HG03571 (cell line): ENCODE measurements around the gene ZRANB2.

Experiments used
- ATAC-seq: cut with Tn5 transposase; IDR thresholded peaks from one replicate; pipeline ENCODE4 v1.9.1; 2021; ENCODE audit not compliant: unreplicated experiment

The ZRANB2 gene

DNA sequence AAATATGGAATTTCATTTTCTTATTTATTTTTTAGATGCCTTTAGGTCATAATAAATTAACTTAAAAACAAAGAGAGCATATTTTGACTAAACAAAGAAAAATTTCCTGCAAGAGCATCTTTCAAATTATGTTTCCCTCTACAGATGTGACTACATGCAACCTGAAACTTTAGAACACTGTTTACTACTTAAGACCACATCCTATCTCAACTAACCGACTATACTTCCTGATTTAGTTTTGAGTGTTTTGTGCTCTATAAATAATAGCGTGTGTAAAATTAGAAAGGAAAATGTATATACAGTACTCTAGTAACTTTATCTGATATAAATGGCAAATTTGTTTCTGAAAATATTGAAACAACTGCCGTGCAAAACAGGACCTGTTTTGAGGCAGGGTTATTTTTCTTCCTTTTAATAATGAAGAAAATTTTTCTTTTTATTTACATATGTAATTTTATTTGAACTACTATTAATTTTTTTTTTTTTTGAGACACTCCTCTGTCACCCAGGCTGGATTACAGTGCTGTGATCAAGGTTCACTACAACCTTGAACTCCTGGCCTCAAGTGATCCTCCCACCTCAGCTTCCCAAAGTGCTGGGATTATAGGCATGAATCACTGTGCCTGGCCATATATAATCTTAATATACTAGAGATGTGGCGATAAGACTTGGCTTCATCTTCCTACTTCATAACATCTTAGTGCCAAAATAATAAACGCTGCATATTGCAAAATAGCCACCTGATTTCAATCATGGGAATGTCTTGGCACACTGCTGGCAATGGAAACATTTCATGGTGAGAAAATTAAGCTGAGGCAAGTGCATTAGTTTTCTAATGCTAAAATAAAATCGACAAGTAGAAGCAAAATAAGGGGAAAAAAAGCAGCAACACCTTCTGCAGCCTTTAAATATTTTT is 12.3 kb downstream of the ZRANB2 start:
- ATAC-seq = peak; percentile 89

- ATAC-seq = no peak
Observed at GRCh38 chr1:71054791-71055190, 26.0 kb downstream of the ZRANB2 start.

DNA sequence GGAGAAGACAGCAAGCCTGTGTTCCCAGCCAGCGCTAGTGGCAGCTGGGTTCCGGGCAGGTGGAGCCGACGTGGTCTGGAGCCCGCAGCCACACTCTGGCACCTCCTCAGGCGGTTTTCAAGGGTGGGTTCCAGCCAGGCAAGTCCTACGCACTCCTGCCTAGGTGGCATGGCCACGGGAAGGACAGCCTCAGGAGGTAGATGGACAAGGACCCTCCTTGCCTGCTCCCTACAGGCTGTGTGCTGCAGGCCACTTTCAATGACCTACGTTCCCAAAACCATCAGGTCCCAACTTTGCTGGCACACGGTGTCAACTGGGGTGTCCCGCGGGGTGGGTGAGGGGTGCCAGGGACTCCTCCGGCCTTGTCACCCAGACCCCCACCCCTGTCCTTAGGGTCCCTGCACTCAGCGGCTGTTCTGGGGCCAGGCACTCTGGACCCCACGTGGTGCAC is 26.5 kb downstream of the ZRANB2 start:
- no peak for ATAC-seq

DNA sequence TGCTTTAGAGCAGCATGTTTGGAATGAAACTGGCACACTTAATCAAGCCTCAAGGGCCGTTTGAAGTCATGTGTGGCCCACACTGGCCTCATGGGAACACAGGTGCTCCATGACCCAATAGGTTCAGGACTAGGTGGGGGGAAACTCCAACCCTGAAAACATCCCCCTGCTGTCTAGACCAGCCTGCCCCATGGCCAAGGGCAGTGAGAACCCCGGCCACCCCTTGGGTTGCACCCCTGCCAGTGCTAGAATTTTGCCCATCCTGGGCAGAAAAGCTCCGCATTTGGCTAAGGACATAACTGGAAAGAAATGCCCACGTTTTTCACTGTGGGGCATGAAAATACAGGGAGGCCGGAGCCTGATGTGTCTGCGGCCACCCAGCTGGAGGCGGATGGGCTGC is 27.1 kb downstream of the ZRANB2 start:
- no peak for ATAC-seq

GRCh38 chr1:71053146-71053545 is 27.7 kb downstream of the ZRANB2 start:
- ATAC-seq = no peak

- ATAC-seq = peak; percentile 46
Observed at GRCh38 chr1:71049951-71050598, 30.8 kb downstream of the ZRANB2 start.

GRCh38 chr1:71047635-71048607 is 32.9 kb downstream of the ZRANB2 start, which contains the start of gene PTGER3:
TSS of gene PTGER3 (minus strand) at chr1:71047816. CDS start at chr1:71047577, 239 bp downstream.
- no peak for ATAC-seq

- no peak for ATAC-seq
Observed at GRCh38 chr1:71046891-71047634, 33.8 kb downstream of the ZRANB2 start.

DNA sequence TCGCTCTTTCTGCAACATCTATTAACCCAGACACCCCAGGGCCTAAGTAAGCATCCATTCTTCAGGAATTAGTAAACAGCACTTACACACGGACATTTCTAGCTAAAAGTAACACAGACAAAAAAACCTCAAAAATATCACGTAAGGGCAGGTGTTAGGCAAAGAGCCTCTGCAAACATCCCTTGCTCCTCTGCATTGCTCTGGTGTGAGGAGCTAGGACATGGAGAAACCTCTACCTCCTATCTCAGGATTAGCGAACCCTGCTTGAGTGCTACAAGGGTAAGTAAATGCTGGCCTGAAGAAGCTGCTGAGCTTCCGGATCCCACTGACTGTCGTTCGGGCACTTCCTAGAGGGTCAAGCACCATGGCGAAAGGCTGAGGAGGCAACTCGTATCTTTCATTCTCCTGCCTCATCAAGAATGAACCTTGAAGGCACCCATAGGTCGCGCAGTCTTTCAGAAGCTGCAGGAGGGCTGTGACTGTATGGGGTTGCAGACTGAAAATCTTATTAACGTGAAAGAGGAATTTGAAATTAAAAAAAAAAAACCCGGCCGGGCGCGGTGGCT is 35.3 kb downstream of the ZRANB2 start:
- ATAC-seq = no peak

DNA sequence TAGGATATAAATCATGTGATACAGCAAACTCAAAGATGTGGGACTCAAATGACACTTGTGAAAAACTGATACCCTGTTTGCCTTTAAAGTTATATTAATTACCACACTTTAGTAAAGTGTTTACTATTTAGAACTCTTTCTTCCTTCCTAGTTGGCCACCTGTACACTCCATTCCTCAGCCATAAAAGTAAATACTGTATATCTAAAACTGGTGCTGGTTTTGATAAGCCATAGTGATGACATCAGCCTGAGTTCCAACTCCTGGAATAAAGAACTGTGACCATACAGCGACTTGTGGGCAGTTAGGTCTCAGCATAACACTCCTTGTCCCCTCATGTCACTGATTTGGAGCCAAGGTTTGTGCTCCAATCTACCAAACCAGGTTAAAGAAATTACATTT is 36.0 kb downstream of the ZRANB2 start:
- ATAC-seq = no peak

GRCh38 chr1:71043065-71043464 is 37.8 kb downstream of the ZRANB2 start:
- no peak for ATAC-seq

DNA sequence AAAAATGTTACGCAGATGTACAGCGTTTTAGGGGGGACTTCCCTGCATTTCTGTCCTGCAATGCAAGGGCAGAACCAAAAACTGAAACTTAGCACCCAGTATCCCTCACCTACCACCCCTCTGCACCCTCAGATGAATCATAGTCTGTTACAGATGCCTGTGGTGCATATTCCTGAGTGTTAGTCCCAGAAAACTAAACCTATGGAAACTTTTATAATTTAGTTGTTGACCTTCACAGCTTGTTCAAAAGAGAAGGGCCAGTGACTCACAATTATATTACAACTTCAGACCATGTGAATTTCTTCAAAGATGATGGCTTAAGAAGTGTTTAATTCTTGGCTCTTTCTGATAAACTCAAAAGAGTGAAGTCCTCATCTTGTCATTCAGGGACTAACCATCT is 39.0 kb downstream of the ZRANB2 start:
- no peak for ATAC-seq

- no peak for ATAC-seq
Observed at GRCh38 chr1:71039661-71040262, 41.1 kb downstream of the ZRANB2 start.

- no peak for ATAC-seq
Observed at GRCh38 chr1:71038942-71039341, 41.9 kb downstream of the ZRANB2 start.

DNA sequence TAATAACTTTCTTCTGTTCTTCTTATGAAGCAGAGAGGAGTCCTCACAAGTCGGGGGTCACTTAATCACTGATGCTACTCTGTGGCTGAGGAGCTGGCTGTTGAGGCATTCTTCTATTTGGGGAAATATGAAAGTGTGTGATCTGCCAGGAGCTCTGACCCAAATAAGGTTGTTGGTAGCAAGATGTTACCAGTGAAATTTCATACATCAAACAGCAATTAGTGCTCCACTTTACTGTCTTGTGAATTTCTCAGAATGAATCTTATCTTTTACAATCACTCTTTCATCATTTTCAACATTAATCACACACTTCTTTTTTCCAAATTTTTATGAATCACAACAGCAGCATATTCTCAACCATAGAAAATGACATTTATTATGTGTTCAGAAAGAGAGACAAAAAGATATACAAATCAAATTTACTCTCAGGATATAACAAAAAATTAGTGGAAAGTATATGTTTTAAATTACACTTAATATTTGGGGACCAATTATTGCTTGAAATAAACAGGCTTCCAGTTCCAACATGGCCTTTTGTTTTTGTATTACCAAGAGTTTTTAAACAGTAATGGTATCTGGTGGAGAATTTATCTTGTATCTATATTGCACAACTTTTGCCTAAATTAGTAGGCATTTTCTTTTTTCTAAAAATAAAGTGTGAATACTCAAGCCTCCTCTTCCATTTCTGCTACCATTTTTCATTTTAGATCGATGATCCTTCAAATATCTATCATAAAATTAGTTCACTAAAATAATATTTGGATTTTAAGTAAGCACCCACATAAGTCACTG is 42.8 kb downstream of the ZRANB2 start:
- no peak for ATAC-seq

DNA sequence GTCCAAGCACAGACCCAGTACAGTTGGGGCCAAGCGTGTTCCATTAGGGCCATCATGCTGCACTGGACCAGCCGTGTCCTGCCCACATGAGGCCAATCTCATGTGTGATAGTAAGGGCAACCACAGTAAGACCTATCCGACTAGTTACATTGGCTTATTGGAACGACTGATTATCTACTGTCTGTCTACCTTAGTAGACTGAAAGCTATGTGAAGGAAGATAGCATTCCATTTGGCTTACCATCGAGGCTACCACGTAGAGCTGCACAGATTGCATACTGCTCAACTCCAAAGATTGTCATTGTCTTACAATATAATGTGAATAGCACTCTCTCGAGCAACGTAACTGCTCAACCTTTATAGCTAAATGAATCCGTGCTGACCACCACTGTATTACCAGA is 43.8 kb downstream of the ZRANB2 start:
- no peak for ATAC-seq

- no peak for ATAC-seq
Observed at GRCh38 chr1:71033136-71033535, 47.7 kb downstream of the ZRANB2 start.

DNA sequence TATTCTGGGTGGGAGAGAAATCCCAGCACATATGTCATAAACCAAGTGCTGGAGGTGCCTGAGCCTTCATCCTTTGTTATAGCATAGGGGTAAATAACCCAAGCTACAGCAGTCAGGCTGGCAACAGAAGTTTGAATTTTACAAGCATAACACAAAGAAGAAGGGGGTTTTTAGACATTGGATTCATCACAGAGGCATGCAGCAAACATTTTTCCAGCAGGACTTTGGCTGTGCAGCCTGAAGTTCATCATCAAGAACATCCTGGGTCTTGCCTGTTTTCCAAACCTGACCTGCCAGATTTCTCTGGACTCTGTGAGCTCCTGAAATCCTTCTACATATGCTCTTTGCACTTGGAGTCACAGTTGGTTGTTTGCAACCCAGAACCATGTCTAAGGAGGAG is 49.4 kb downstream of the ZRANB2 start:
- no peak for ATAC-seq

DNA sequence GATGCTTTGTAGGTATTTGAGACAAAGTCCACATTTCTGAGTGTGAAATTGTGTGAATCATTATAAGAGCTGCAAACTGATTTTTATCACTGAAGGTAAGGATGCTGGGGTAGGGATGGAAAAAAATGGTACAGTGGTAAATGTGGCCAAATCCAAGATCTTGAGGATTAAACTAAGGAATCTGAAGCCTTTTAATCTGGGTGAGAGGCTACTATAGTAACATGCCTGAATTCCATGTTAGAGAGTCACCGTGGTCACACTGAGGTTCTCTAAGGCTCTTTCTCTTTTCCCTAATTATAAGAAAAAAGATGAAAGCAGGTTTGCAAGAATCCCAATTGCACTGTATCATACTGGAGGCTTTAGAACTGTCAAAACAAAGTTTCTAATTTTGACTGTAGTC is 50.8 kb downstream of the ZRANB2 start:
- ATAC-seq = no peak
